Thyroid gland (tissue), 4 donors: ENCODE data around the gene HSPA4.

ENCODE experiments used
- CTCF ChIP-seq, 6 experiments: fragments of 200-600 bp in 3 of 6; fragments of 450-650 bp in 3 of 6; sonication (generic) in 3 of 6; IDR thresholded peaks; one replicate each; pipeline ENCODE4 v1.5.1; 2016 to 2019; ENCODE audit warnings: antibody characterized with exemption in 6 of 6, mild to moderate bottlenecking in 2 of 6, inconsistent platforms in 1 of 6, moderate library complexity in 1 of 6
- POLR2A ChIP-seq, 2 donors: fragments of 450-650 bp; IDR thresholded peaks; one replicate each; pipeline ENCODE4 v1.6.1; 2017; ENCODE audit warnings: antibody characterized with exemption in 2 of 2, mild to moderate bottlenecking in 2 of 2, moderate library complexity in 1 of 2

DNA sequence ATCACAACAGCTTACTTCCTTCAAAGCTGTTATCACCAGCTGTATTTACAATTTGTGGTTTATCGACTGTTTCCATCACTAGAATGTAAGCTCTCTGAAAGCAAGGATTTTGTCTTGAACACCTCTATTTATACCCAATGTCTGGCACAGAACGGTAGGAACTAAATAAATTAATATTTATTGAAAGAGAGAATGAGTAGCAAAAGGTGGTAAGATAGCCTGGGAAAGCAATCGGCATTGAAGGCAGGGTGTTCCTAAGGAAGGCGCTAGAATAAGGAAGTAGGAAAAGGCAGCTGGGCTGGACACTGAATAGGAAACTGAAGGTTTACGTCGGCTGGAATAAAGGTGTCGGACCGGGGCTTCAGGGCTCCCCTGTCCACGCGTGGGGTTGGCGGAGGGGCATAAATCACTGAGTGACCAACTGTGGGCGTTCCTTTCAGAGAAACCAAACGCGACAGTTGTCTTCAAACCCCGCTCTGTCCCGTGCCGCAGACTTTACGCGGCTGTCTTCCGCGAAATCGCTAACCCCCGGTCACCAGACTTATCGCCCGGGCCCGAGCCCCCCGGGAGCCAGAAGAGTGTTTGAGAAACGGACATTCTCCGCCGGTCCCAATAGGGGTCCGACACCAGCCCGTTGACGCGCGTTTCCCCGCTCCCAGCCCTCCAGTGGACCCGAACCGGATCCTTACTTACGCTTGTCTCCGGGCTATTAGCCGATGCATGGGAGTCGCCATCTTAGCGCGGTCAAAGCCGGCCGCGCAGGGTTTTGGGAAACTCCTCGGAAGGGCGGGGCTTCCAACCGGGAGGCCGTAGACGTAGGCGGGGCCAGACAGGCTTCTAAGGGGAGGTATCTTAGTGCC is 25.8 kb upstream of the HSPA4 start, which contains the start of gene ZCCHC10:
- TF ChIP-seq CTCF (IDR thresholded peaks at IDR 0.05), result no peak
- TF ChIP-seq POLR2A (IDR thresholded peaks at IDR 0.05), result peak in 1 of 2 donors; percentile 82
